Loucy (cell line): ENCODE results near the gene MYO18A.

Experiments
- H2AFZ ChIP-seq: fragments of 200-600 bp; sonication (generic); 2 replicates; pipeline ENCODE4 v1.6.0; 2016; ENCODE audit warnings: antibody characterized with exemption, mild to moderate bottlenecking, low read length, moderate library complexity
- H3F3A ChIP-seq: fragments of 200-600 bp; 2 replicates; pipeline ENCODE4 v1.6.0; 2016; ENCODE audit warnings: antibody characterized with exemption, low read depth, mild to moderate bottlenecking
- H3K27me3 ChIP-seq: fragments of 200-600 bp; sonication (generic); 2 replicates; pipeline ENCODE4 v1.6.1; 2014; ENCODE audit warnings: low read length, mild to moderate bottlenecking; ENCODE audit not compliant: insufficient read depth, poor library complexity, severe bottlenecking
- H3K36me3 ChIP-seq: fragments of 200-600 bp; sonication (generic); 2 replicates; pipeline ENCODE4 v1.6.1; 2016; ENCODE audit warnings: low read length; ENCODE audit not compliant: insufficient read depth
- H3K4me1 ChIP-seq: fragments of 200-600 bp; sonication (generic); 2 replicates; pipeline ENCODE4 v1.5.1; 2014; ENCODE audit warnings: low read length, mild to moderate bottlenecking; ENCODE audit not compliant: insufficient read depth, poor library complexity, severe bottlenecking
- H3K4me2 ChIP-seq: fragments of 200-600 bp; sonication (generic); 2 replicates; pipeline ENCODE4 v1.6.0; 2014; ENCODE audit warnings: antibody characterized with exemption, low read length, low read depth, mild to moderate bottlenecking; ENCODE audit not compliant: poor library complexity, severe bottlenecking
- H3K4me3 ChIP-seq: fragments of 200-600 bp; sonication (generic); 2 replicates; pipeline ENCODE4 v1.5.1; 2014; ENCODE audit warnings: low read length, mild to moderate bottlenecking, mixed read lengths; ENCODE audit not compliant: poor library complexity, severe bottlenecking
- H3K79me2 ChIP-seq: fragments of 200-600 bp; sonication (generic); 2 replicates; pipeline ENCODE4 v1.6.1; 2014; ENCODE audit warnings: low read length; ENCODE audit not compliant: insufficient read depth
- H3K9ac ChIP-seq: fragments of 200-600 bp; sonication (generic); 2 replicates; pipeline ENCODE4 v1.6.0; 2014; ENCODE audit warnings: mild to moderate bottlenecking, low read depth, low read length, moderate library complexity; ENCODE audit not compliant: poor library complexity, severe bottlenecking
- H3K9me2 ChIP-seq: fragments of 200-600 bp; sonication (generic); replicated peaks from 2 replicates; pipeline ENCODE4 v1.6.1; 2016; ENCODE audit warnings: low read depth, low read length, mixed read lengths
- H3K9me3 ChIP-seq: fragments of 200-600 bp; sonication (generic); 2 replicates; pipeline ENCODE4 v1.6.1; 2014; ENCODE audit warnings: mild to moderate bottlenecking, antibody characterized with exemption, low read length, low read depth; ENCODE audit not compliant: insufficient read depth
- H4K20me1 ChIP-seq: fragments of 200-600 bp; sonication (generic); 2 replicates; pipeline ENCODE4 v1.6.0; 2014; ENCODE audit warnings: antibody characterized with exemption, low read length, mild to moderate bottlenecking; ENCODE audit not compliant: insufficient read depth, poor library complexity, severe bottlenecking
- CTCF ChIP-seq: fragments of 200-600 bp; sonication (generic); conservative IDR thresholded peaks from 2 replicates; pipeline ENCODE4 v1.5.1; 2014; ENCODE audit warnings: mild to moderate bottlenecking, antibody characterized with exemption, low read length
- EZH2phosphoT487 ChIP-seq: fragments of 200-600 bp; IDR thresholded peaks from 2 replicates; pipeline ENCODE4 v1.6.1; 2018; ENCODE audit warnings: antibody characterized with exemption, mild to moderate bottlenecking, moderate library complexity, borderline replicate concordance

The MYO18A gene

DNA sequence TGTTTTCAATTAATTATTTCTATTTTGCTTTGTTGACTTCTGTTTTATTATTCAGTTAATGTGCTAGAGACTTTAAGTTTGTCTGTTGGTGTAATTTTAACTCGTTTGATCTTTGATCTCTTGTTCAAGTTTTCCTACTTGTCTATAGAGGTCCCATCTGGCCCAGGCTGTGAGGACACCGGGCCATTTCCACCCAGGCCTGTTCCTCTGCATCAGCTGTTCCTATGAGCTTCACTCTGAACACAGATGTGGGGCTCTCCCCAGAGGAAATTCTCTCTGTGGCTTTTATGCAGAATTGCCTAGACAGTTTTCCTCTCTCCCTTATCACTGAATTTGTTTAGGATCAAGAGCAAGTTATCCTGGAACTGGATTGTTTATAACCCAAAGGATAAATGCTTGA, 44.7 kb downstream of the MYO18A start:
- Histone ChIP-seq H3K79me2 (peaks cover 96% of the 10 kb centered on the region), H4K20me1 (peaks cover 79% of the 10 kb centered on the region), H3K27me3 (peaks cover 5% of the 10 kb centered on the region), H3K4me2 (peak overlapping the region; percentile 83), H3K9me3 (no peaks in the 10 kb centered on the region), H3F3A (0 out of 2 replicates have a peak, but pooled peaks cover 5% of the 10 kb centered on the region), H2AFZ (no peak overlapping the region), H3K9me2 (no peaks in the 10 kb centered on the region), H3K4me1 (peaks cover 66% of the 10 kb centered on the region), H3K36me3 (peaks cover 16% of the 10 kb centered on the region; the same call in 1 of the 2 replicates), H3K9ac (peak overlapping the region; percentile 37), H3K4me3 (peak overlapping the region; percentile 48)
- TF ChIP-seq CTCF (no peak), EZH2phosphoT487 (no peak)

GRCh38 chr17:29133121-29133713, 47.0 kb downstream of the MYO18A start:
- Histone ChIP-seq H3K9me3 (no peaks in the 10 kb centered on the region), H2AFZ (no peak overlapping the region), H3K79me2 (peaks cover 100% of the 10 kb centered on the region), H3K27me3 (no peaks in the 10 kb centered on the region), H3K4me1 (peaks cover 77% of the 10 kb centered on the region), H4K20me1 (peaks cover 95% of the 10 kb centered on the region), H3K9me2 (no peaks in the 10 kb centered on the region), H3K4me3 (peak overlapping the region; percentile 65), H3K4me2 (peak overlapping the region; percentile 83), H3K9ac (peak overlapping the region; percentile 60), H3F3A (no peaks in the 10 kb centered on the region), H3K36me3 (peaks cover 35% of the 10 kb centered on the region; the same call in 1 of the 2 replicates)
- TF ChIP-seq EZH2phosphoT487, result no peak
- TF ChIP-seq CTCF, result no peak

DNA sequence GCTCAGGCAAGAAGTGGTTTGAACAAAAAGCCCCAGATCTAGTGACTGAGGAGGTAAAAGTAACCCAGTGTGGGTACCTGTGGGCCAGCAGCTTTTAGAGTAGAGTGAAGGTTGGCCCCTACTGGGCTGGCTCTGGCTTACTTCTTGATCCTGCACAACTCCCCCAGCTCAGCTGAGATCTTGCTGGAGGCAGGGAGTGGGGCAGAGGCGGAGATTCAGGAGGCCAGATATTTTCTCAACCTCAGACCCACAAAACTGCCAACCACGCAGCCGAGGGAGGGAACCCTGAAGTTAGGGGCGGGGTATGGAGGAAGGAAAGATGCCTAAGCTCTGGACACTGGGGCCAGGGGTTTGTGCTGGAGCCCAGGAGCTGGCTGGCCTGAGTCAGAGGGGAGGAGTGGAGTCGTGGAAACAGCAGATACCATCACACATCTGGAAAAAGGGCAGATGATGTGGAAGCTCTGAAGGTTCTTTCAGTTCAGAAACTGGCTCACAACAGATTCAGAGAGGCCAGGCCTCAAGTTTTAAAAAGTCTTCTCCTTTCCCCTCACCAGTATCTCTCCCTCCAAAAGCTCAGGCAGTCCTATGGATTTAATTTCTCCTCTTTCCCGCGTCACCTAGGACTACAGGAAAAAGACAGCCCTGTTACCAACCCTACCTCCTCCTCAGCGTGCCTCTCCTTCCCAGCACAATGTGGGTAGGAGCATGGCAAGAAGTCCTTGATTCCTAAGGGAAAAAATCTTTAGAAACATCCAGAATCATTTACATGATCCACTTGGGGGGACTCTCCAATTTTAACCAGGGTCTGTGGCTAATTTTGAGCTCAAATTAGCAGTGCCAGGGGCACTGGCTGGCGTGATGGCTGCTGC, 48.1 kb downstream of the MYO18A start:
- Histone ChIP-seq H3K4me2 (peak overlapping the region; percentile 83), H3K79me2 (peaks cover 100% of the 10 kb centered on the region), H3K36me3 (peaks cover 43% of the 10 kb centered on the region; the same call in 1 of the 2 replicates)

More for the DNA sequence above, 48.1 kb downstream of the MYO18A start:
- H3K27me3 ChIP-seq, result no peaks in the 10 kb centered on the region
- H3K4me3 ChIP-seq, result peak overlapping the region; percentile 65
- no peaks in the 10 kb centered on the region for H3F3A ChIP-seq
- peaks cover 95% of the 10 kb centered on the region for H4K20me1 ChIP-seq
- H3K9me2 ChIP-seq, result no peaks in the 10 kb centered on the region
- TF ChIP-seq CTCF (no peak), EZH2phosphoT487 (no peak)
- H3K4me1 ChIP-seq, result peaks cover 67% of the 10 kb centered on the region
- no peak overlapping the region for H2AFZ ChIP-seq
- H3K9ac ChIP-seq, result peak overlapping the region; percentile 60
- H3K9me3 ChIP-seq, result no peaks in the 10 kb centered on the region
